ENCODE data around the gene SMARCA4. TPM values are rescaled to one million over a fixed set of nuclear protein-coding genes. Genes with fewer than 3 reads are reported as not detected.

SMARCA4 gene
- total RNA-seq, 6 experiments from 2014 or later, result 26.3 to 45.8 (median 27.7) TPM

- H3K9me3 ChIP-seq, result no peaks in the 10 kb centered on the region
- ATAC-seq (peak; percentile 53 to 81 (median 60)), DNase-seq (peak; percentile 48 to 83 (median 77))
- H3K36me3 ChIP-seq, result peaks cover 0 to 7% (median 0%) of the 10 kb centered on the region in 4 donors
- TF ChIP-seq, protein P1, sequence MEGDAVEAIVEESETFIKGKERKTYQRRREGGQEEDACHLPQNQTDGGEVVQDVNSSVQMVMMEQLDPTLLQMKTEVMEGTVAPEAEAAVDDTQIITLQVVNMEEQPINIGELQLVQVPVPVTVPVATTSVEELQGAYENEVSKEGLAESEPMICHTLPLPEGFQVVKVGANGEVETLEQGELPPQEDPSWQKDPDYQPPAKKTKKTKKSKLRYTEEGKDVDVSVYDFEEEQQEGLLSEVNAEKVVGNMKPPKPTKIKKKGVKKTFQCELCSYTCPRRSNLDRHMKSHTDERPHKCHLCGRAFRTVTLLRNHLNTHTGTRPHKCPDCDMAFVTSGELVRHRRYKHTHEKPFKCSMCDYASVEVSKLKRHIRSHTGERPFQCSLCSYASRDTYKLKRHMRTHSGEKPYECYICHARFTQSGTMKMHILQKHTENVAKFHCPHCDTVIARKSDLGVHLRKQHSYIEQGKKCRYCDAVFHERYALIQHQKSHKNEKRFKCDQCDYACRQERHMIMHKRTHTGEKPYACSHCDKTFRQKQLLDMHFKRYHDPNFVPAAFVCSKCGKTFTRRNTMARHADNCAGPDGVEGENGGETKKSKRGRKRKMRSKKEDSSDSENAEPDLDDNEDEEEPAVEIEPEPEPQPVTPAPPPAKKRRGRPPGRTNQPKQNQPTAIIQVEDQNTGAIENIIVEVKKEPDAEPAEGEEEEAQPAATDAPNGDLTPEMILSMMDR (IDR thresholded peaks at IDR 0.05), result no peak
- no peak for TF ChIP-seq POLR2A (IDR thresholded peaks at IDR 0.05)
- H3K27ac ChIP-seq, result peak overlapping the region in 1 of 3 donors; percentile 36
- peaks cover 0 to 28% (median 11%) of the 10 kb centered on the region in 4 donors for H3K4me1 ChIP-seq
- intact Hi-C loops (cut with DNase I), result no loop called here
- no peaks in the 10 kb centered on the region for H3K27me3 ChIP-seq
- WGBS (ENCODE audit: insufficient coverage, low coverage, low lambda C conversion rate, missing lambda C conversion rate), result 44% methylated on average over 3 of the region's 10 CpGs
- H3K4me3 ChIP-seq, result no peak overlapping the region
Measured at GRCh38 chr19:11064831-11065303, 104.0 kb downstream of the SMARCA4 start.

- no peaks in the 10 kb centered on the region for H3K27me3 ChIP-seq
- H3K4me3 ChIP-seq, result no peak overlapping the region
- TF ChIP-seq, protein P1 (IDR thresholded peaks at IDR 0.05), result no peak
- no peak for TF ChIP-seq POLR2A (IDR thresholded peaks at IDR 0.05)
- no peak overlapping the region for H3K27ac ChIP-seq
- intact Hi-C loops (cut with DNase I), result no loop called here
- ATAC-seq (peak; percentile 91 to 94 (median 92)), DNase-seq (peak; percentile 86 to 92 (median 91))
- H3K36me3 ChIP-seq, result peaks cover 0 to 7% (median 0%) of the 10 kb centered on the region in 4 donors
- peaks cover 0 to 28% (median 11%) of the 10 kb centered on the region in 4 donors for H3K4me1 ChIP-seq
- no peaks in the 10 kb centered on the region for H3K9me3 ChIP-seq
- 20% methylated on average over 1 of the region's 5 CpGs for WGBS (ENCODE audit: insufficient coverage, low coverage, low lambda C conversion rate, missing lambda C conversion rate)
Measured at GRCh38 chr19:11066326-11066725, 105.5 kb downstream of the SMARCA4 start.

DNA sequence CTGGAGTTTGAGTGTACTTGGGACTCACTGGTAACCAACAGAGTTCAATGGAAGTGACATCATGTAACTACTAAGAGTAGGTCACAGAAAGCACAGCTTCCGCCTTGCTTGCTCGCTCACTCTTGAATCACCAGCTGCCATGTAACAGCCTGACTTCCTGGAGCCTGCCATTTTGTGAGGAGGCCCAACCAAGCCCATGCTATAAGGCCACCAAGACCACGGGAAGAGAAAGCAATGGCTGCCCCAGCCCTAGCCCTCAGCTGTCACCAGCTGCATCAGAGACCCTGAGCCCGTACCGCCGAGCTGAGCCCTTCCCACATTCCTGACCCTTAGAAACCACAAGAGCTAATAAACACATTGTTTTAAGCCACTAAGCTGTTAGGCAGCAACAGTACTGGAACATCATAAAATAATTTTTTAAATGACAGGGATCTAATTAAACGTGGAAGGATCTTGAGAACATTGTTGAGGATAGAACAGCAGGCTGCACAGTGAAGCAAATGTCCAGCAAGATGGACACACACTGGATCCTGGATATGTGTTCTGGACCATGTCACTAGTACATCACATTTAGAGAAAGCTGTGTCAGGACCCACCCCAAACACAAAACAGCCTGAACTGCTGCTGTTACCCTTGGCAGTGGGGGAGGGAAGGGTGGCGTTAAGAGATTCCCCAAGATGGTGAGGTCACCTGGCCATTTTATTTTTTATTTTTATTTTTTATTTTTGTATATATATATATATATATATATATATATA, 106.7 kb downstream of the SMARCA4 start:
- Histone ChIP-seq H3K27ac (no peak overlapping the region), H3K27me3 (no peaks in the 10 kb centered on the region), H3K36me3 (no peaks in the 10 kb centered on the region), H3K4me3 (no peak overlapping the region), H3K4me1 (peaks cover 0 to 28% (median 11%) of the 10 kb centered on the region in 4 donors), H3K9me3 (no peaks in the 10 kb centered on the region)
- DNase-seq, result no peak
- WGBS (ENCODE audit: insufficient coverage, low coverage, low lambda C conversion rate, missing lambda C conversion rate), result 100% methylated on average over 3 of the region's 8 CpGs
- intact Hi-C loops (cut with DNase I), result no loop called here
- TF ChIP-seq POLR2A (IDR thresholded peaks at IDR 0.05), result no peak
- TF ChIP-seq, protein P1 (IDR thresholded peaks at IDR 0.05), result no peak
- ATAC-seq, result no peak

DNA sequence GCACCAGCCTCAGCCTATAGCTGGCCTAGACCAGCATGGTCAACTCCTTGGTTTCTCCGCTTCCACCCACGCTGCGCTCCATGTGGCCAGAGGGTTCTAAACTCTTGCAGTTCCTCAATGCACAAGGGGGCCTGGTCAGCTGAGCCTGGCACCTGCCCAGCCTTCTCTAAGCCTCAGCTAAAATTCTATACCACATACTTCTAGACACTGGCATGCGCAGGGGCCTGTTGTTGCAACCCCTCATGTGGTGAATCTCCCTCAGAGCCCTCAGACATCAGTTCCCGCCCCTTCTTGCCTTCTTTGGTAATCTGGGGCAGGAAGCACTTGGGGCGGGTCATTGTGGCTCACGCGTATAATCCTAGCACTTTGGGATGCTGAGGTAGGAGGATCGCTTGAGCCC, 108.7 kb downstream of the SMARCA4 start:
- intact Hi-C loops (cut with DNase I), result no loop called here

More for the DNA sequence above, 108.7 kb downstream of the SMARCA4 start:
- TF ChIP-seq, protein P1 (IDR thresholded peaks at IDR 0.05), result no peak
- no peak for TF ChIP-seq POLR2A (IDR thresholded peaks at IDR 0.05)
- no peaks in the 10 kb centered on the region for H3K27me3 ChIP-seq
- WGBS (ENCODE audit: insufficient coverage, low coverage, low lambda C conversion rate, missing lambda C conversion rate), result 71% methylated on average over 8 of the region's 9 CpGs
- no peak overlapping the region for H3K27ac ChIP-seq
- no peak overlapping the region for H3K4me3 ChIP-seq
- no peaks in the 10 kb centered on the region for H3K36me3 ChIP-seq
- ATAC-seq (no peak), DNase-seq (no peak)
- no peaks in the 10 kb centered on the region for H3K9me3 ChIP-seq
- H3K4me1 ChIP-seq, result peaks cover 0 to 24% (median 11%) of the 10 kb centered on the region in 4 donors

All from right lobe of liver (tissue), 6 donors.